ENCODE measurements around the gene RBX1. TPM values are rescaled to one million over a fixed set of nuclear protein-coding genes. Genes with fewer than 3 reads are reported as not detected.

The RBX1 gene
- total and polyA plus RNA-seq, 2 of the 8 experiments (the other 6 are each of a cell fraction or from before 2014, with no cell fraction given), result 76.5 to 119 TPM

- Histone ChIP-seq H4K20me1 (replicated peaks in 1 of 2; ENCODE audit: control insufficient read depth in 1 of 2, insufficient read depth in 2 of 2, low read length in 2 of 2) (no peaks in the 10 kb centered on the region), H3K18ac (ENCODE audit: extremely low read depth, low read length) (no peak overlapping the region), H3K4me2 (ENCODE audit: insufficient read depth in 1 of 2, low read depth in 2 of 2, low read length in 2 of 2) (no peak overlapping the region), H2BK12ac (ENCODE audit: low read depth, low read length) (no peak overlapping the region), H3K4ac (replicated peaks; ENCODE audit: insufficient read length, low read depth, low read length) (no peak overlapping the region), H3K9me3 (ENCODE audit: insufficient read depth in 2 of 2, low read depth in 1 of 2, low read length in 1 of 2) (no peaks in the 10 kb centered on the region), H2BK120ac (replicated peaks; ENCODE audit: low read depth, low read length) (no peak overlapping the region), H3K9ac (replicated peaks in 1 of 4; ENCODE audit: extremely low read depth in 1 of 4, low read depth in 3 of 4, low read length in 3 of 4) (no peak overlapping the region), H3K27me3 (replicated peaks in 1 of 4; ENCODE audit: control insufficient read depth in 3 of 4, extremely low read depth in 1 of 4, insufficient read depth in 3 of 4, low read length in 3 of 4) (no peaks in the 10 kb centered on the region), H2BK20ac (ENCODE audit: low read length) (no peak overlapping the region), H3K4me1 (replicated peaks in 1 of 4; ENCODE audit: control insufficient read depth in 3 of 4, insufficient read depth in 4 of 4, low read length in 3 of 4) (no peaks in the 10 kb centered on the region), H4K5ac (ENCODE audit: insufficient read length, low read depth, low read length) (no peak overlapping the region), H3K36me3 (ENCODE audit: control insufficient read depth in 2 of 4, insufficient read depth in 4 of 4, low read length in 3 of 4) (peaks cover 2 to 25% (median 13%) of the 10 kb centered on the region in 4 experiments; a peak in 6 of 8 replicates), H2BK15ac (ENCODE audit: low read length) (no peak overlapping the region), H3K27ac (ENCODE audit: low read depth, low read length) (no peak overlapping the region), H4K91ac (replicated peaks; ENCODE audit: insufficient read length, low read length) (no peak overlapping the region), H2AFZ (ENCODE audit: low read length) (no peak overlapping the region), H3K4me3 (ENCODE audit: extremely low read depth in 1 of 4, insufficient read depth in 2 of 4, low read depth in 3 of 4, low read length in 4 of 4) (no peak overlapping the region), H3K23me2 (ENCODE audit: low read depth, low read length) (no peaks in the 10 kb centered on the region), H3K14ac (ENCODE audit: insufficient read length) (no peak overlapping the region), H2BK5ac (ENCODE audit: low read depth, low read length) (no peak overlapping the region), H4K8ac (ENCODE audit: extremely low read depth, insufficient read depth, low read length) (no peak overlapping the region), H3K56ac (replicated peaks; ENCODE audit: insufficient read length, low read depth, low read length) (no peak overlapping the region), H3K79me2 (ENCODE audit: control insufficient read depth in 1 of 2, insufficient read depth in 2 of 2, low read length in 2 of 2) (no peaks in the 10 kb centered on the region), H3K23ac (ENCODE audit: insufficient read length) (no peak overlapping the region), H2AK5ac (ENCODE audit: low read depth, low read length) (no peak overlapping the region), H3K79me1 (ENCODE audit: low read depth, low read length) (no peaks in the 10 kb centered on the region)
- FAIRE-seq, result no peak
- ChIA-PET POLR2A (ENCODE audit: partially characterized antibody) (interaction anchor here (0.6 kb wide), 1 partner anchor 49 kb away, joined by 3 read pairs; no protein-coding TSS in a partner anchor), CTCF (ENCODE audit: partially characterized antibody) (interaction anchor here (0.6 to 1.1 kb wide), 3 partner anchors 154 to 446 kb away, joined by 3 to 4 read pairs (median 3); partner anchors contain the start of gene EP300)
- no peak for DNase-seq (ENCODE audit: low read depth in 1 of 2, low spot score in 2 of 2)
- no peak for TF ChIP-seq CEBPB (IDR thresholded peaks at IDR 0.05; ENCODE audit: low read depth, low read length)
- TF ChIP-seq POU5F1 (IDR thresholded peaks at IDR 0.05; ENCODE audit: low read depth, low read length), result no peak
- TF ChIP-seq KDM1A (IDR thresholded peaks at IDR 0.05; ENCODE audit: borderline replicate concordance, low read length), result no peak
- TF ChIP-seq SRF (IDR thresholded peaks at IDR 0.05; ENCODE audit: low read depth, low read length), result no peak
- no peak for TF ChIP-seq CHD1 (IDR thresholded peaks at IDR 0.05; ENCODE audit: low read depth, low read length)
- TF ChIP-seq SP2 (IDR thresholded peaks at IDR 0.05; ENCODE audit: low read length), result no peak
- WGBS, 2 experiments (ENCODE audit: extremely low coverage in 1 of 2, insufficient coverage in 1 of 2, insufficient read length in 1 of 2, insufficient replicate concordance in 2 of 2, low coverage in 1 of 2, low lambda C conversion rate in 2 of 2, missing lambda C conversion rate in 1 of 2), result 87% methylated on average over 1 of the region's 1 CpG; no CpG with 5 or more reads in 1 of the 2 experiments
Measured at GRCh38 chr22:40928657-40929056, 22.5 kb upstream of the RBX1 start.
